Activated naive CD4-positive, alpha-beta T cell treated with anti-CD3 and anti-CD28 coated beads, Interleukin-2, amount 50 U/mL, for 24 hours (primary cell): ENCODE measurements around the gene ZNF765.
"Not testable (repeated sequence)": the region's sequence is repeated elsewhere in the genome, so short reads cannot be mapped to it uniquely, and the experiment has no call there.

Experiments used
- H3K27ac Mint-ChIP-seq: one replicate; pipeline ENCODE4 v1.8.0; 2021; ENCODE audit warnings: mild to moderate bottlenecking, mixed read lengths
- H3K27me3 Mint-ChIP-seq: one replicate; pipeline ENCODE4 v1.8.0; 2021; ENCODE audit warnings: mixed read lengths
- H3K36me3 Mint-ChIP-seq: one replicate; pipeline ENCODE4 v1.8.0; 2021; ENCODE audit warnings: mixed read lengths
- H3K4me1 Mint-ChIP-seq: one replicate; pipeline ENCODE4 v1.8.0; 2021; ENCODE audit warnings: mixed read lengths
- H3K4me3 Mint-ChIP-seq: one replicate; pipeline ENCODE4 v1.8.0; 2021; ENCODE audit warnings: mild to moderate bottlenecking, mixed read lengths
- H3K9me3 Mint-ChIP-seq: one replicate; pipeline ENCODE4 v1.8.0; 2021; ENCODE audit warnings: mixed read lengths

The ZNF765 gene

GRCh38 chr19:53394974-53395839 is at the start of gene ZNF765:
Gene ZNF765, plus strand, starts transcription at chr19:53395149. Its CDS starts 2,867 bp downstream, at chr19:53398016.
- peaks cover 39% of the 10 kb centered on the region for H3K4me1 Mint-ChIP-seq
- H3K4me3 Mint-ChIP-seq, result peak within 1 kb of the TSS; percentile 95
- no peaks in the 10 kb centered on the region for H3K27me3 Mint-ChIP-seq
- peak within 1 kb of the TSS; percentile 94 for H3K27ac Mint-ChIP-seq
- peaks cover 14% of the 10 kb centered on the region for H3K36me3 Mint-ChIP-seq
- H3K9me3 Mint-ChIP-seq, result peaks cover 3% of the 10 kb centered on the region

GRCh38 chr19:53355739-53356138 is 39.2 kb upstream of the ZNF765 start:
- Mint-ChIP-seq H3K4me3 (no peak overlapping the region), H3K9me3 (peaks cover 13% of the 10 kb centered on the region), H3K4me1 (no peaks in the 10 kb centered on the region), H3K27ac (no peak overlapping the region), H3K36me3 (peaks cover 34% of the 10 kb centered on the region), H3K27me3 (no peaks in the 10 kb centered on the region)

- H3K36me3 Mint-ChIP-seq, result peaks cover 16% of the 10 kb centered on the region
- H3K27ac Mint-ChIP-seq, result no peak overlapping the region
- no peaks in the 10 kb centered on the region for H3K4me1 Mint-ChIP-seq
- H3K27me3 Mint-ChIP-seq, result no peaks in the 10 kb centered on the region
- H3K4me3 Mint-ChIP-seq, result no peak overlapping the region
- peaks cover 10% of the 10 kb centered on the region for H3K9me3 Mint-ChIP-seq
Measured at GRCh38 chr19:53357821-53358581, 36.9 kb upstream of the ZNF765 start.

- H3K36me3 Mint-ChIP-seq, result peaks cover 15% of the 10 kb centered on the region
- H3K9me3 Mint-ChIP-seq, H3K27me3 Mint-ChIP-seq, H3K27ac Mint-ChIP-seq, H3K4me1 Mint-ChIP-seq, H3K4me3 Mint-ChIP-seq: not testable (repeated sequence)
Measured at GRCh38 chr19:53360056-53360455, 34.9 kb upstream of the ZNF765 start.

GRCh38 chr19:53365134-53365898 is 29.6 kb upstream of the ZNF765 start, which contains the start of gene ZNF525:
Gene ZNF525, plus strand, starts transcription at chr19:53365705. Its CDS starts 6,577 bp downstream, at chr19:53372282.
- peaks cover 24% of the 10 kb centered on the region for H3K36me3 Mint-ChIP-seq
- H3K4me1 Mint-ChIP-seq, result peaks cover 28% of the 10 kb centered on the region
- H3K9me3 Mint-ChIP-seq, result peaks cover 10% of the 10 kb centered on the region
- H3K4me3 Mint-ChIP-seq, result peak within 1 kb of the TSS; percentile 96
- H3K27me3 Mint-ChIP-seq, result no peaks in the 10 kb centered on the region
- peak within 1 kb of the TSS; percentile 97 for H3K27ac Mint-ChIP-seq

GRCh38 chr19:53365899-53366493 is 29.0 kb upstream of the ZNF765 start:
- Mint-ChIP-seq H3K9me3 (peaks cover 9% of the 10 kb centered on the region), H3K27ac (peak overlapping the region; percentile 97), H3K4me1 (peaks cover 28% of the 10 kb centered on the region), H3K36me3 (peaks cover 30% of the 10 kb centered on the region), H3K4me3 (peak overlapping the region; percentile 96), H3K27me3 (no peaks in the 10 kb centered on the region)

- Mint-ChIP-seq H3K36me3 (peaks cover 64% of the 10 kb centered on the region), H3K27me3 (no peaks in the 10 kb centered on the region), H3K4me3 (no peak overlapping the region), H3K9me3 (peaks cover 9% of the 10 kb centered on the region), H3K27ac (no peak overlapping the region), H3K4me1 (peaks cover 10% of the 10 kb centered on the region)
Measured at GRCh38 chr19:53372196-53372595, 22.8 kb upstream of the ZNF765 start.

- Mint-ChIP-seq H3K36me3 (peaks cover 73% of the 10 kb centered on the region), H3K4me3 (no peak overlapping the region), H3K4me1 (no peaks in the 10 kb centered on the region), H3K9me3 (peaks cover 5% of the 10 kb centered on the region), H3K27ac (no peak overlapping the region), H3K27me3 (no peaks in the 10 kb centered on the region)
Measured at GRCh38 chr19:53374288-53374687, 20.7 kb upstream of the ZNF765 start.

- peaks cover 74% of the 10 kb centered on the region for H3K36me3 Mint-ChIP-seq
- H3K27me3 Mint-ChIP-seq, result no peaks in the 10 kb centered on the region
- H3K4me3 Mint-ChIP-seq, result no peak overlapping the region
- H3K4me1 Mint-ChIP-seq, result no peaks in the 10 kb centered on the region
- peaks cover 5% of the 10 kb centered on the region for H3K9me3 Mint-ChIP-seq
- H3K27ac Mint-ChIP-seq, result no peak overlapping the region
Measured at GRCh38 chr19:53374743-53375142, 20.2 kb upstream of the ZNF765 start.

- Mint-ChIP-seq H3K27me3 (no peaks in the 10 kb centered on the region), H3K4me3 (no peak overlapping the region), H3K36me3 (peaks cover 82% of the 10 kb centered on the region), H3K9me3 (peaks cover 41% of the 10 kb centered on the region), H3K27ac (no peak overlapping the region), H3K4me1 (no peaks in the 10 kb centered on the region)
Measured at GRCh38 chr19:53381376-53381775, 13.6 kb upstream of the ZNF765 start.

GRCh38 chr19:53388168-53388567 is 6.8 kb upstream of the ZNF765 start:
- Mint-ChIP-seq H3K27ac (no peak overlapping the region), H3K4me3 (no peak overlapping the region), H3K4me1 (no peaks in the 10 kb centered on the region), H3K27me3 (no peaks in the 10 kb centered on the region), H3K36me3 (peaks cover 44% of the 10 kb centered on the region), H3K9me3 (peaks cover 29% of the 10 kb centered on the region)

- H3K27ac Mint-ChIP-seq, result no peak overlapping the region
- no peaks in the 10 kb centered on the region for H3K27me3 Mint-ChIP-seq
- H3K4me1 Mint-ChIP-seq, result peaks cover 3% of the 10 kb centered on the region
- peaks cover 38% of the 10 kb centered on the region for H3K36me3 Mint-ChIP-seq
- peaks cover 27% of the 10 kb centered on the region for H3K9me3 Mint-ChIP-seq
- H3K4me3 Mint-ChIP-seq, result no peak overlapping the region
Measured at GRCh38 chr19:53388904-53389303, 6.0 kb upstream of the ZNF765 start.

- Mint-ChIP-seq H3K4me1 (peaks cover 5% of the 10 kb centered on the region), H3K4me3 (no peak overlapping the region), H3K36me3 (peaks cover 37% of the 10 kb centered on the region), H3K27ac (no peak overlapping the region), H3K27me3 (no peaks in the 10 kb centered on the region), H3K9me3 (peaks cover 24% of the 10 kb centered on the region)
Measured at GRCh38 chr19:53389571-53389970, 5.4 kb upstream of the ZNF765 start.

- Mint-ChIP-seq H3K9me3 (peaks cover 20% of the 10 kb centered on the region), H3K27ac (no peak overlapping the region), H3K36me3 (peaks cover 33% of the 10 kb centered on the region)
Measured at GRCh38 chr19:53389978-53390377, 5.0 kb upstream of the ZNF765 start.

GRCh38 chr19:53394522-53394973 is 401 bp upstream of the ZNF765 start:
- Mint-ChIP-seq H3K9me3 (peaks cover 2% of the 10 kb centered on the region), H3K27ac (no peak overlapping the region), H3K36me3 (peaks cover 14% of the 10 kb centered on the region), H3K27me3 (no peaks in the 10 kb centered on the region), H3K4me1 (peaks cover 36% of the 10 kb centered on the region), H3K4me3 (peak overlapping the region; percentile 95)

More at GRCh38 chr19:53389978-53390377, 5.0 kb upstream of the ZNF765 start:
- Mint-ChIP-seq H3K4me1 (peaks cover 9% of the 10 kb centered on the region), H3K27me3 (no peaks in the 10 kb centered on the region), H3K4me3 (no peak overlapping the region)
